KBM-7 (cell line): ENCODE data around the gene DMKN.

Experiments used
- DNase-seq: peaks from one replicate; pipeline ENCODE4 v3.0.0-alpha.2; 2015
- in situ Hi-C: fragments of 300-500 bp; cut with MboI; formaldehyde crosslinking; loops from 2 replicates; pipeline ENCODE4 v1.14.3; 2020; ENCODE audit warnings: low sequenced_read_pairs, low pct_unique_long_range_greater_than_20kb, mixed read lengths

Gene DMKN

DNA sequence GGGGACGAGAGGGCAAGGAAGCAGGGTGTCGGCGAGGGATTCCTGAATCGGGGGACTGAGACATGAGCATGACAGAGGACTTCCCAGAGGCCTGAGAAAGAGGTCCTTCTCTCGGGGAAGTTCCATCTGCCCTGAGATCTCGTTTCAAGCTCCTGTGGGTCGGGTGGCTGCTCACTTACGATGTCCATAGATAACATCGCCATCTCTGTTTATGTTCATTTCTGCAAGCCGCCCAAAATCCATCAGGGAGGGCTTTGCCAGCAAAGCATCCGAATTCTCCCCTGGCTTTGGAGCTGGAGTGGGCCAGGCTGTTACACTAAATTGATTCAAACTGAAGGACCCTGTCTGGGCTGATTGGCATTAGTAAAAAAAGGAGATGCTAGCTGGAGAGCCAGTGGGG, 5.9 kb downstream of the DMKN start:
- in situ Hi-C loops: no loop called here
- no peak for DNase-seq

DNA sequence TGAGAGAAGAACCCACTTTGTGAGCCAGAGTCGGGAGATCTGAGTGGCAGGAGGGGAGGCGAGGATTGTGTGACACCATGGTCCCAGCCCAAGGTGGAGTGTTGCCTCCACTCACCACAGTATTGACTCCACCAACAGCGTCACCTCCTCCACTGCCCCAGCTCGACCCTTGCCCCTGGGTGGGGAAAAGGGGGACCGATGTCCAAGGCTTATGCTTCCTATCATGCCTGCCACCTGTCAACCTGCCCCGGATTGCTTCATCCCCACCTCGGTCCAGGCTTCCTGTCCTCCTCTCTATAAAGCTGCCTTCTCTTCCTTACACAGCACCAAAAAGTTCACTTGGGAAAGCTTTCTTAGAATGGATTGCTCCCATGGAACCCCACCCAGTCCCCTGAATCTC, 7.4 kb downstream of the DMKN start:
- DNase-seq: no peak
- in situ Hi-C loops: no loop called here

DNA sequence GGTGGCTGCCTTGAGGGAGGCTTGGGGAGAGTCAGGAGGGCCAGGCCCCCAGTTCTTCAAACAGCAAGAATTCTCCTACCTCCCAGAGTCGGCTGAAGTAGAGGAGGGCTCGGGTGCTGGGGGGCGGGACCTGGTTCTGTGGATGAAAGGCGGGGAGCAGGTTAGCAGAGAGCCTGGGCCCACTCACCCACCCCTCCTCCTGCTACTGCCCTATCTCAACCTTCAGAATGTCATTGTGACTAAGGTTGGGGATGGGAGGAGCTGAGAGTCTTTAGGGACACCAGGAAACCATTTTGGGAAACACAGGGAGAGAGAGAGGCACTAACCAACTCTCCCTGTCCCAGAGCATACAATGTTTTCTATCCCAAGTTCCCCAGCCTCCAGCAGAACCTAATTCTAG, 10.7 kb downstream of the DMKN start:
- no peak for DNase-seq
- in situ Hi-C loops: no loop called here

DNA sequence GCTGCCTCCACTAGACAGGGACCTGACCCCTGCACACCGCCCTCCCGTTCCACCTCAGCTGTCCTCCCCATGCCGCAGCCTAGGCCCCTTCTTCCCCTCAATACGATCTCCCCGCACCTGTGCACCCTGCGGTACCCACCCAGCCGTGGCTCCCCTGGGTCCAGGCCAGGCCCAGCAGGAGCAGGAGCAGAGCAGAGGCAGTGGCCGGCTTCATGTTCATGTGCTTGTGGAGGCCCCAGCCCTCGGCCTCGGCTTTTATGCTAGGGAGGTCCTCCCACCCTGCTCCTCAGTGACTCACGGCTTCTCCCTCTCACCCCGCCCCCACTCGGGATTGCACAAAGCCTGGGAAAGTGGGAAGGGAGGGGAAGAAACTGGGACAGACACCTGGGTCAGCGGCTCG, 11.8 kb downstream of the DMKN start:
- DNase-seq: no peak
- in situ Hi-C loops: no loop called here

DNA sequence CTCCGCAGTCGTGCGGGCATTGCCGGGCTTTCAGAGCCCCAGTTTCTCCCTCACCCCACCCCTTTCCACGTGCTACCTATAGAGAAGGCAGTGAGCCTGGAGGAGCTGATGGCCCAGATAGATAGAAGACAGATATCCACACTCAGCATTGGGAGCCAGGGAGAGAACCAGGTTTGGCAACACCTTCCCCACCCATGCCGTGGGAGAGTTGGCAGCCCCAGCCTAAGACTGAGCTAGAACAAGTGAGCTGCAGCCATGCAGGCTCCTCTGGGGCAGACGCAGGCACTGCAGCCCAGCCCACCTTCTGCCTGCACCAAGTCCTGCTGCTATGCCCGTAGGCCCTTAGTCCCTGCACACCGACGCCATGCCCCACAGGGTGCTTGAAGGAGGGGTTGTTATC, 12.8 kb downstream of the DMKN start:
- in situ Hi-C loops: no loop called here
- DNase-seq: no peak

DNA sequence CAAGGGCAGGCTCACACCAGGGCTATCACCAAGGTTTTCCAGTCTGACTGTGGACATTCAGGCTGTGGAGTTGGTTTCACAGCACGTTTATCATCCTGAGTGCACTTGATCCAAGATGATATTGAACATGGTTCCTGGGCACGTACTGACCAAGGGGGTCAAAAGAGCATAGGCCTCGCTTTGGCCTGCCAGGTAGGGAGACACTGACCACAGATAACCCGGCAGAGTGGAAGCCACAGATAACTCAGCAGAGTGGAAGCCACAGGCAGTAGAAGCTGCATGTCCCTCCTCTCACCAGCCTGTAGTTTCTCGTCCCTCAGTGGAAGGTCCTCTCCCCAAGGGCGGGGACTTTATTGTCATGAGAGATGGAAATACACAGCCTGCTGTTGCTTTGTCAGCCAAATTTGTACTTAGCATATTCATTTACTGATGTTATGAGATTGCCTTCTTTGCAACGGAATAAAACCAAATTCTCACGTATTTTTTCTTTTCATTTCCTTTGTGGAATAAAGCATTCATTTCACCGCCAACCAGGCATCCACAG, 14.4 kb downstream of the DMKN start:
- no peak for DNase-seq
- in situ Hi-C loops: no loop called here

DNA sequence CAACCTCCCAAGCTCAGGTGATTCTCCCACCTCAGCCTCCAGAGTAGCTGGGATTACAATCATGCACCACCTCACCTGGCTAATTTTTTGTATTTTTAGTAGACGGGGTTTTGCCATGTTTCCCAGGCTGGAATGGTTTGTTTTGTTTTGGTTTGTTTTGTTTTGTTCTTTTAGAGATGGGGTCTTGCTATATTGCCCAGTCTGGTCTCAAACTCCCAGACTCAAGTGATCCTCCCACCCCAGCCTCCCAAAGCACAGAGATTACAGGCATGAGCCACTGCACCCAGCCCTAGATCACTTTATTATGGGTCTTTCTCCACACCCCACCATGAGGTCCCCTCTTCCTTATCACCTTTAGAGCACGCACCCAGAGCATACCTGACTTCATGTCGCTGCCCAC, 15.2 kb downstream of the DMKN start:
- in situ Hi-C loops: no loop called here
- DNase-seq: no peak

DNA sequence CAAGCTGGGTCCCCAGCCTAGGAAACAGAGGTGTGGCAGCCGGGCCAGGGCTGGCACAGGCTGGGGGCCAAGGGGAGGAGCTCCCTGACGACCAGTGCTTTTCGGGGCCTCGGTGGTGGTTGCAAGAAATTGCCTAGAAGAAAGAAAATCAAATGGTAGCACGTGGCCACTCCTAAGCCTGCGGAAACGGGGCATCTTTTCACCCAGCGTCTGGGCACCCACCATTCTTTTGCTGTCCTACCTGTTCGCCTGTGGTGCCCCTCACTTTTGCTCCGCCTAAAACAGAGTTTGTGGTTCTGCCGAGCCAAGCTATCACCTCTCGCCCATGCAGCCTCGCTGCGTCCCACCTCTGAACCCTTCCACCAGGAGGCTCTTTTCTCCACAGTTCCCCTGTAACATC, 16.0 kb downstream of the DMKN start:
- DNase-seq: no peak
- in situ Hi-C loops: no loop called here

DNA sequence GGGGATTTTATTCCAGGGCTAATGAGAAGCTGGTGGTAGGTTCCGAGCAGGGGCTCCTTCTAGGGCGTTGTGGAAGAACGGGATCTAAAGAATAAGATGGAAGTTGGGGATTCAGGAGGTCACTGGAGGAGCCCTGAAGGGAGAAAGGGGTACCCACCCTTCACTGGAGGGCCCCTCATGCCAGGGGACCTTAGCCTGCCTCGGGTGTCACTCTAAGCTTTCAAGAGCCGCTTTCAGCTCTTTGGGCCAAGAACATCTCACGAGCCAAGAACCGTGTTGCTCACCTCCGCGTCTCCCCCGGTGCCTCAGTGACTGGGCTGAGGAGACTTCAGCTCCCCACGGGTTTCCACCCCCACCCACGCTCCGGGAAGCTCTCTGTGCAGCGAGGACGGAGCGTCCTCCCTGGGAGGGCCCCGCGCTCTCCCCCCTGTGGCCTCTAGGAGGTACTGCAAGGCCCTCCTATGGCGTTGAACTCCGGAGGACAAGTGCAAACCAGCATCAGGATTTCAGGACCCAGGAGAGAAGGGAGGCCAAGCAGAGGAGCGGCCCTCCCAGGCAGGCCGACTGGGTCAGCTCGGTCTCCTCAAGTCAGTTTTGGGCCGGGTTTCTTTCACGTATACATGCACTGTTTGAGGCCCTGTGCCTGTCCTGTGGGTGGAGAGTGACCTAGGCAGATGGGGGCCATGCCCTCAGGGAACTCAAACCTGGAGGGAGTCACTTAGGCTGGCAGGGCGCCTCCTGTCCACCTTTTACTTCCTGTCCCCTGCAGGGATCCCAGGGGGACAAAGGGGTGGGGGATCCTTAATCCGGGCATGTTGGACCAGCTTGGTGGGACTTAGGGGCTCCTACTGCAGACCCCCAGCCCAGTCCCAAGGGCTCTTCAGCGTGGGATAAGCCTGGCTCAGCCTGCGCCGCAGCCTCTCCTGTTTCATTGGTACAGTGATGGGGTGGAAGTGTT, 18.1 kb downstream of the DMKN start:
- in situ Hi-C loops: no loop called here
- DNase-seq: peak; percentile 65

DNA sequence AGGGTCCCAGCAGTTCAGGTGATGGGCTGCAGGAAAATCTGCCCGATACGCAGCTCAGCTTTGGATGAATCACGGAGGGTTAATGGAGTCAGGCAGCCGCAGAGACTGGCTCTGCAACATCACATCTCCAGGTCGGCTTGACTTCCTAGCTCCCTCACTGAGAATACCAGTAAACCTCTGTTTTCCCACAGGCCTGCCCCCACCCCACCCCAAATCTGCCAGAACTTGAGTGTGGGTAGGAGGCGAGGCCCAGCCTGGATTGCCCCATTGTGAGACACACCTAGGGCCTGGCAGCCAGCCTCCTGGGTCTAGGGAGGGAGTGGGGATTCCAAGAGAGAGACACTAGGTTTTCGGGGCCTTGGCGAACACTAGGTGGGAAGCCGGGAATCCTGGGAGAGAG, 19.5 kb downstream of the DMKN start:
- in situ Hi-C loops: no loop called here

DNA sequence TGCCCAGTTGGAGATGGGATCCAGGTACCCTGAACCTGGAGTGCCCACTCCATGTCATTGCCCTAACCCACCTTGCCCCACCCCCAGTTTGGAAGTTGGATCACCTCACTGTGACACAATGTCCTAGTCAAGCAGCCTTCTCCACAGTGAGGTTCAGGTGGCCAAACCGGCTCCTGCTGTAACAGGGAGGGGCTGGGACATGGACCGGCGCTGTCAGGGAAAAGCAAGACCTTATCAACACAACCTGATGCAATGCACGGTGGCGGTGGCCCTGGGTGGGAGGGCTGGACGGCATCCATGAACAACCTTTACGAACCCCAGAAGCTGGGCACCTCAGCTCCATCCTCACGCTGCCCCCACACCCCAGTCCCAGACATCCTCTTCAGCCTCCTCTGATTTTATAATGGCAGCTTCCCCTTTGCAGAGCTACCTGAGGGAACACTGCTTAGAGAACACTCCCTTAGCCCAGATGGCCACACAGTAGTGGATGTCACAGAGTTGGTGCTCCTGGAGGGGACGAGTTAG, 21.6 kb downstream of the DMKN start:
- in situ Hi-C loops: no loop called here
- no peak for DNase-seq

More for the DNA sequence above, 19.5 kb downstream of the DMKN start:
- no peak for DNase-seq

DNA sequence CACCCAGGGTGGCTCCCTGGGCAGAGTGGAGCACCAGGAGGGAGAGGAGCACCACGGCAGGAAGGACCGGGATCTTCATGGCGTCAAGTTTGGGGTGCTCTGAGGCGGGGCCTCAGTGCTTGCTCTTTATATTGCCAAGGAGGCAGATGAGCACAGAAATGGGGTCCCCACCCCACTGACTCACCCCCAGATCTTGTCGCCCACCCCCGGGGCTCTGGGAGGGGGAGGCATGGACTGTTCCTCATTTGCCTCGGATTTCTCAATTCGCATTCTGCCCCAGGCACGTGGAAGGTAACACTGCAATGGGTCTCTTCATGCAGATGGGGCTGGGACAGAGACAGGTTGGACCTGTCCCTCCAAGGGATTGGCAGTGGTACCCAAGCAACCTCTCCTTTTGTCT, 23.1 kb downstream of the DMKN start, which contains the start of gene KRTDAP:
Gene KRTDAP, minus strand, starts transcription at position 101 of the 400 bp plus-strand sequence. Its CDS starts 22 bp downstream, at position 79.
- in situ Hi-C loops: no loop called here
- DNase-seq: no peak

DNA sequence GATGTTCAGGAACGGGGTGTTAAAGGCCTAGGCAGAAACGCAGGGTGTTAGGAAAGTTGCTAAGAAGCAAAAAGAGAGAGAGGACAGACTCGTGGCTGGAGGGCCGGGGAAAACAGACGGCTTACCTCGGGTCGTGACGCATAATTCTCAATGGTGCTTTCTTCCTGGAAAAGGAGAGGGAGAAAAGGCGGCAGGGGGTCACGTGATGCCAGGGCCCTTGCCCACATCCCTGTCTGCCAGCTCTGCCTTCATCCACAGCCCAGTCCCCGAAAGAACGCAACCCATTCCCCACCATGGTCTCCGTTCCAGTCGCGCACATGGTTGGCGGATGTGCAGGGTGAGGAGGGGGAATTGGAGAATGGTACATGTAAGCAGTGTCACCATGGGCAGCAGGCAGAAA, 24.8 kb downstream of the DMKN start:
- in situ Hi-C loops: no loop called here
- DNase-seq: no peak

DNA sequence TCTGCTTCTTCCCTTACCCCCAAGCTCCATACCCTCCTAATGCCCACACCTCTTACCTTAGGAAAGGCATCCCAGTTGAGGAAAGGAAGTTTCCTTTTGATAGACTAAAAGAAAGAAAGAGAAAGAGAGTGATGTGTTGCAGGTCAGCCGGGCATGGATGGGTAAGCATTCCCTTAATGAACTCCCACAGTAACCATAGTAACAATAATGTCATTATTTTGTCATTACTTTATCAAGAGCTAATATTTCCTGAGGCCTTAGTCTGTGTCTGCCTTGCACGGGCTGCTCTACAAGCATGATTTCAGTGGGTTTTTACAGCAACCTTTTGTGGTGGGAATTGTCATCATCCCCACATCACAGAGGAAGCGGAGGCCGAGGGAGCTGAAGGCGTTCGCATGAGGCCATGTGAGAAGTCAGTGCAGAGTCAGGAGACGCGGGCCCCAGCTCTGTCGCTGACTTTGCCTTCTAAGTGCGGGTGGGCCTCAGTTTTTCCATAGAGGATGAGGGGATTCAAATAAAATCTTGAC, 25.7 kb downstream of the DMKN start:
- in situ Hi-C loops: no loop called here
- DNase-seq: no peak

DNA sequence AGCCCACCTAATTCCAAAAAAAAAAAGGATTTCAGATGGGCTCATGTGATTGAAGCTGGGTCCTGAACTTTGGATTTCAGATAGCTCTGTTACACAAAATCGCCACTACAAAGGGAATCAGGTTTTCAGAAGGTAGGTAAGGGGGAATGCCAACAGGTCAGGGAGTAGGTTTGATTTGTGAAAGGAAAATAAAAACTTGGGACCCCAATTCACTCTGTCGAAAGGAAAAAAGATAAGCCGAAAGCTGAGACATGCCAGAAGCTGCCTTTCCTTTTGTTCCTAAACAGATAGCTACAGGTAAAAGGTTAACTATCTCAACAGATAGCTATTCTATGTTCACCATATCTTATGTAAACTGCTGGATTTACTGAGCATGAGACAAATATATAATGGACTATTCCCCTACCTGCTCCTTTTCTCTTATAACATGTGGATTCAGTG, 27.2 kb downstream of the DMKN start:
- no peak for DNase-seq
- in situ Hi-C loops: no loop called here

DNA sequence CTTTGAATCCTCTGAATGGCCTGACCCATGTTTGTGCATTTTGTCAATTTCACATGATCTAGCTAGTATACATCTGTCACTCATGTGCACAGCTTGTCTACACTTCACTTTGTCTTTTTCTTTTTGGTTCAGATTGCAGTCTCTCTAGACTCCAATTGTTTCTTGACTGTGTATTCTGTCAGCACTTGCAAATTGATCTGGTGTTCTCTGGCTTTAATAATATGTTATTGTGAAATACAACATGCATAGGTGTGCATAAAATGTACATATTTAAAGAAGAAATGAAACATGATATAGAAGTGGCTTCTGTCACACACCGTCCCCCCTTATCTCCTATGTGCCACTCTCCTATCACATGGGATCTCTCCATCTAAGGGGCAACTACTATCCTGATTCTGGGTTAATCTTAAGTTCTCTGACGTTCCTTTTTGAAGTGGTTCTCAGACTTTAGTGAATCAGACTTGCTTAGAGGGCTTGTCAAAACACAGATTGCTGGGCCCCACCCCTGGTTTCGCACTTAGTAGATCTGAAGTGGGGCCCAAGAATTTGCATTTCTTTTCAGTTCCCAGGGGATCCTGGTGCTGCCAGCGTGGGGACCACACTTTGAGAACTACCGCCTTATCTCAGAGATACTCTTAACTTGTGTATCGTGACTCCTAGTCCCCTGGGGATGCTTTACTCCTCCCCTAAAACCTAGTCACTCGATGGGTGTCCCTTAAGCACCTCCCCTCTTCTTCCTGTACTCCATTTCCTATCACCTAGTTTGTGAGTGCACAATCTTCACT, 29.0 kb downstream of the DMKN start:
- DNase-seq: no peak
- in situ Hi-C loops: no loop called here

DNA sequence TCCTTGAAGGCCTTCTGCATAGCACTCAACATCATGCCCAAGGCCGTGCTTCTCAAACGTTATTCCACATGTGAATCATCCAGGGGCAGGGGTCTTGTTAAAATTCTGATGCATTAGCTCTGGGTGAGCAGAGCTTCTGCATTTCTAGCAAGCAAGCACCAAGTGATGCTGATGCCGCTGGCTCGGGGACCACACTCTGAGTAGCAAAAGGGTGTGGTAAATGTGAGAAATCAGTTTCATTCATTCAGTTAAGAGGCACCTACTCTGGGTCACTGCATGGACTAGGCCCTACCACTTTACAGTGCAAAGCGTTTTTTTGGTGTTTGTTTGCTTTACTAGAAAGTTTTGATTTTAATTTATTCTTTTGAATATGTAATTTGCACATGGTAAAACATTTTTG, 30.4 kb downstream of the DMKN start:
- DNase-seq: no peak
- in situ Hi-C loops: no loop called here

DNA sequence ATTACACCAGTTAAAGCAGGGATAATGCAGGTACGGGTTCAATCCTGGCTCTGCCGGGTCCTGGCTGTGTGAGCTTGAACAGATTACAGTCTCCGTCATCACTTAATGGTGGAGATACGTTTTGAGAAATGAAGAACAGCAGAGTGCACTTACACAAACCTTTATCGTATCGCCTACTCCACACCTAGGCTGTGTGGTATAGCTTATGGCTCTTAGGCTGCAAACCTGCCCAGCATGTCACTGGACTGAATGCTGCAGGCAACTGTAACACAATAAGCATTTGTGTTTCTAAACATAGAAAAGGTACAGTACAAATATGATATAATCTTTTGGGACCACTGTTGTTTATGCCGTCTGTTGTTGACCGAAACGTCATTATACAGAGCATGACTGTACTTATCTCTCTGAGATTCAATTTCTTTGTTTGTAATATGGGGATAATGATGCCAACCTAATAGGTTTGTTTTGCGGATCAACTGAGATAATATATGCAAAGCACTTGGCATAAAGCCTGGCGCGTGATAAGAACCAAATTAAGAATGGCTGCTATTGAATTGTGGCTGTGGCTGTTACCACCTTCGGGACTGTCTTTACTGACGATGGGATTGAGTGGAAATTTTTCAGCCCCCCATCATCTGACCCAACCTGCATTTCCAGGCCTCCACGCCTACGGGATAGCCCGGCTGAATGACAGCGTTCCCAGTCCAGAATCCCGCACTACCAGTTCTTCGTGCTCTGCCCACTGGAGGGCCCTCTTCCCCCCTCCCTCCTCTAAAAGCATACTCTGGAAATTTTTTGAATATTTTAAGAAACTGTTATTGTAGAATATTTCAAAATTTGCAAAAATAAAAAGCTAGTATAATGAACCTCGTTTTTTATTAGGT, 34.4 kb downstream of the DMKN start:
- no peak for DNase-seq
- in situ Hi-C loops: no loop called here

DNA sequence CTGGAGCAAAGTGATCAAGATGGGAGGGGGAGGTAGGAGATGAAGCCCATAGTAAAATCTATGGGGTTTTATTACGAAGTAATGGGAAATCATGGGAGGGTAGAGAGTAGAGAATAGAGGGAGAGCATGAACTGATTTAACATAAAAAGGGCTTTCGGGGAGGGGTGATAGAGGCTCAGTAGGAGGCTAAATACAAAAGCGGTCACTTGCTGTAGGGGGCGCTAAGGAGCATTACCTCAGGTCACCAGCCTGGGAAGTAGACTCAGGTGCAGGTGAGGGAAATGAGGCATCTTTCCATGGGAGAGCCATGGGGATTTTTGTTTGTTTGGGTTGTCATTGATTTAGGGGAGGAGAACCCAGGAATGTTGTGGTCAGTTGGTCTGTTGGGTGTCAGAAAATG, 37.3 kb downstream of the DMKN start:
- DNase-seq: no peak
- in situ Hi-C loops: no loop called here
